Mucosa of descending colon (tissue), 3 donors: ENCODE measurements around the gene MGARP. TPM values are rescaled to one million over a fixed set of nuclear protein-coding genes. Genes with fewer than 3 reads are reported as not detected.
A peak's percentile ranks its signal among the peaks of the same experiment; 100 is the strongest.

ENCODE experiments used
- ATAC-seq: fragments of 200-7000 bp; cut with Tn5 transposase; one replicate; pipeline ENCODE4 v1.9.1; 2020; ENCODE audit warnings: mild to moderate bottlenecking, moderate library complexity
- DNase-seq, 3 donors: peaks; one replicate each; pipeline ENCODE4 v3.0.0-alpha.2; 2020
- H3K36me3 ChIP-seq: fragments of 200-600 bp; one replicate; pipeline ENCODE4 v1.8.0; 2021; ENCODE audit warnings: low read depth, mild to moderate bottlenecking
- H3K4me1 ChIP-seq: fragments of 200-600 bp; one replicate; pipeline ENCODE4 v1.8.0; 2021; ENCODE audit warnings: low read depth, mild to moderate bottlenecking
- H3K4me3 ChIP-seq: fragments of 200-600 bp; one replicate; pipeline ENCODE4 v1.8.0; 2021; ENCODE audit warnings: mild to moderate bottlenecking
- H3K9me3 ChIP-seq: fragments of 200-600 bp; one replicate; pipeline ENCODE4 v1.8.0; 2021; ENCODE audit warnings: mild to moderate bottlenecking
- CTCF ChIP-seq: fragments of 200-600 bp; IDR thresholded peaks from one replicate; pipeline ENCODE4 v1.8.0; 2022; ENCODE audit warnings: antibody characterized with exemption, mild to moderate bottlenecking
- intact Hi-C, 2 donors: fragments of 100-400 bp; cut with DNase I in 1 of 2; cut with micrococcal nuclease in 1 of 2; formaldehyde crosslinking; loops; one replicate each; pipeline versions ENCODE4 v1.11.0 to v1.11.1; 2022; cut with DNase I, micrococcal nuclease
- total RNA-seq, 3 donors: library from RNA; stranded (reverse); fragmentation: NEBNext Ultra II Directional in 2 of 3; extraction: Animal tissue kit (Norgen Biotek cat#: 25700) in 2 of 3; gene quantifications; one replicate each; pipeline versions ENCODE4 v1.2.1 to v1.2.4, GENCODE V29; 2021 to 2023
- donor health status: DM: no; HTN: no; CAD: no; lungs with moderate emphysema.
- donor health status: DM: no; HTN: no; CAD: no.
- donor health status: DM: no; HTN: yes; CAD: no.

MGARP gene
- total RNA-seq, 3 donors from 2014 or later: 0.29 to 0.73 TPM; not detected in 1

GRCh38 chr4:139282721-139283075, 2.7 kb upstream of the MGARP start:
- no peak for TF ChIP-seq CTCF
- H3K4me1 ChIP-seq: peaks cover 13% of the 10 kb centered on the region
- intact Hi-C loops: no loop called here
- no peaks in the 10 kb centered on the region for H3K9me3 ChIP-seq
- no peaks in the 10 kb centered on the region for H3K36me3 ChIP-seq
- DNase-seq: no peak
- no peak overlapping the region for H3K4me3 ChIP-seq
- ATAC-seq: no peak

- DNase-seq: no peak
- peaks cover 13% of the 10 kb centered on the region for H3K4me1 ChIP-seq
- no peak for ATAC-seq
- H3K9me3 ChIP-seq: no peaks in the 10 kb centered on the region
- intact Hi-C loops: no loop called here
- no peaks in the 10 kb centered on the region for H3K36me3 ChIP-seq
- no peak overlapping the region for H3K4me3 ChIP-seq
- TF ChIP-seq CTCF: no peak
These were observed 2.2 kb upstream of the MGARP start for GRCh38 chr4:139282065-139282720.

- Histone ChIP-seq H3K4me1 (peaks cover 13% of the 10 kb centered on the region), H3K36me3 (no peaks in the 10 kb centered on the region), H3K4me3 (no peak overlapping the region), H3K9me3 (no peaks in the 10 kb centered on the region)
- intact Hi-C loops: no loop called here
- ATAC-seq (peak; percentile 27), DNase-seq (no peak)
- TF ChIP-seq CTCF: no peak
These were observed 889 bp downstream of the MGARP start for GRCh38 chr4:139278912-139279759.

GRCh38 chr4:139278485-139278884, 1.5 kb downstream of the MGARP start:
- H3K4me3 ChIP-seq: no peak overlapping the region
- TF ChIP-seq CTCF: no peak
- H3K36me3 ChIP-seq: no peaks in the 10 kb centered on the region
- H3K4me1 ChIP-seq: peaks cover 13% of the 10 kb centered on the region
- DNase-seq (no peak), ATAC-seq (no peak)
- intact Hi-C loops: no loop called here
- H3K9me3 ChIP-seq: no peaks in the 10 kb centered on the region

GRCh38 chr4:139275281-139275735, 4.7 kb downstream of the MGARP start:
- peaks cover 13% of the 10 kb centered on the region for H3K4me1 ChIP-seq
- intact Hi-C loops: no loop called here
- H3K36me3 ChIP-seq: no peaks in the 10 kb centered on the region
- TF ChIP-seq CTCF: no peak
- no peaks in the 10 kb centered on the region for H3K9me3 ChIP-seq
- DNase-seq: no peak
- H3K4me3 ChIP-seq: no peak overlapping the region
- no peak for ATAC-seq
